H1 (cell line): ENCODE measurements around the gene C2CD4D. TPM values are rescaled to one million over a fixed set of nuclear protein-coding genes. Genes with fewer than 3 reads are reported as not detected.

Experiments
- CTCF ChIA-PET: fragments of 300-600 bp; sonication (Branson Sonifier 250); formaldehyde crosslinking; loops from one replicate; lab custom pipeline; 2021; ENCODE audit not compliant: partially characterized antibody; lab: Charles Lee
- POLR2A ChIA-PET: fragments of 300-600 bp; sonication (Branson Sonifier 250); formaldehyde crosslinking; loops from one replicate; lab custom pipeline; 2021; ENCODE audit warnings: inconsistent platforms; ENCODE audit not compliant: partially characterized antibody; lab: Charles Lee
- DNase-seq, 2 experiments: peaks; one replicate each; pipeline versions ENCODE4 v3.0.0 to v3.0.0-alpha.2; 2010 to 2022; ENCODE audit warnings: low spot score in 2 of 2, low read depth in 1 of 2, mixed read lengths in 1 of 2
- FAIRE-seq: peaks from 2 replicates; lab custom pipeline; 2011; peaks lifted over from hg19 to GRCh38; lab: Jason Lieb, UNC
- H2AFZ ChIP-seq: 2 replicates; pipeline ENCODE4 v1.8.1; 2012; ENCODE audit warnings: low read length, inconsistent platforms
- H2AK5ac ChIP-seq: 2 replicates; pipeline ENCODE4 v1.6.1; 2013; ENCODE audit warnings: low read depth, low read length
- H2BK120ac ChIP-seq: replicated peaks from 2 replicates; pipeline ENCODE3; 2013; ENCODE audit warnings: low read depth, low read length, inconsistent platforms
- H2BK12ac ChIP-seq: 2 replicates; pipeline ENCODE4 v1.6.1; 2013; ENCODE audit warnings: low read depth, low read length
- H2BK15ac ChIP-seq: 2 replicates; pipeline ENCODE4 v1.6.1; 2013; ENCODE audit warnings: low read length
- H2BK20ac ChIP-seq: 2 replicates; pipeline ENCODE4 v1.6.1; 2013; ENCODE audit warnings: low read length
- H2BK5ac ChIP-seq: 2 replicates; pipeline ENCODE4 v1.6.1; 2013; ENCODE audit warnings: low read depth, low read length
- H3K14ac ChIP-seq: 2 replicates; pipeline ENCODE4 v1.6.1; 2013; ENCODE audit warnings: inconsistent platforms; ENCODE audit not compliant: insufficient read length
- H3K18ac ChIP-seq: 2 replicates; pipeline ENCODE4 v1.6.1; 2013; ENCODE audit warnings: low read length; ENCODE audit errors: extremely low read depth
- H3K23ac ChIP-seq: 2 replicates; pipeline ENCODE4 v1.6.1; 2013; ENCODE audit warnings: inconsistent platforms; ENCODE audit not compliant: insufficient read length
- H3K23me2 ChIP-seq: 2 replicates; pipeline ENCODE4 v1.6.1; 2013; ENCODE audit warnings: low read depth, low read length
- H3K27ac ChIP-seq: 2 replicates; pipeline ENCODE4 v1.6.1; 2011; ENCODE audit warnings: low read depth, low read length, inconsistent platforms
- H3K27me3 ChIP-seq, 4 experiments: replicated peaks in 1 of 4; 1 replicate in 1 of 4; 2 replicates in 3 of 4; pipeline versions ENCODE4 v1.6.1 to v1.8.1; 2011 to 2013; ENCODE audit warnings: low read length in 3 of 4, mild to moderate bottlenecking in 3 of 4, inconsistent platforms in 2 of 4, mixed read lengths in 2 of 4, moderate library complexity in 1 of 4; ENCODE audit not compliant: control insufficient read depth in 3 of 4, insufficient read depth in 3 of 4; ENCODE audit errors: extremely low read depth in 1 of 4
- H3K36me3 ChIP-seq, 4 experiments: 2 replicates each; pipeline versions ENCODE4 v1.6.1 to v1.8.1; 2011 to 2013; ENCODE audit warnings: mild to moderate bottlenecking in 4 of 4, low read length in 3 of 4, moderate library complexity in 2 of 4, control low read depth in 1 of 4, inconsistent platforms in 1 of 4; ENCODE audit not compliant: insufficient read depth in 4 of 4, control insufficient read depth in 2 of 4
- H3K4ac ChIP-seq: replicated peaks from 2 replicates; pipeline ENCODE3; 2013; ENCODE audit warnings: low read length, low read depth, mixed read lengths, inconsistent platforms; ENCODE audit not compliant: insufficient read length
- H3K4me1 ChIP-seq, 4 experiments: replicated peaks in 1 of 4; 1 replicate in 1 of 4; 2 replicates in 3 of 4; pipeline versions ENCODE4 v1.6.1 to v1.8.1; 2011 to 2013; ENCODE audit warnings: low read length in 3 of 4, inconsistent platforms in 2 of 4, mixed read lengths in 1 of 4; ENCODE audit not compliant: insufficient read depth in 4 of 4, control insufficient read depth in 3 of 4
- H3K4me2 ChIP-seq, 2 experiments: 2 replicates each; pipeline versions ENCODE4 v1.6.1 to v1.8.1; 2011 to 2013; ENCODE audit warnings: low read depth in 2 of 2, low read length in 2 of 2, control low read depth in 1 of 2, inconsistent platforms in 1 of 2, mild to moderate bottlenecking in 1 of 2; ENCODE audit not compliant: insufficient read depth in 1 of 2
- H3K4me3 ChIP-seq, 4 experiments: fragments of 200-600, 300-600 bp in 1 of 4; sonication (generic), shearing (Covaris generic), sonication (Bioruptor Twin) in 1 of 4; 2 replicates each; pipeline versions ENCODE4 v1.5.1 to v1.8.1; 2011 to 2016; ENCODE audit warnings: low read length in 4 of 4, low read depth in 3 of 4, control low read depth in 2 of 4, inconsistent platforms in 2 of 4, mild to moderate bottlenecking in 2 of 4, mixed read lengths in 1 of 4, moderate library complexity in 1 of 4; ENCODE audit not compliant: insufficient read depth in 2 of 4; ENCODE audit errors: extremely low read depth in 1 of 4
- H3K56ac ChIP-seq: replicated peaks from 2 replicates; pipeline ENCODE3; 2013; ENCODE audit warnings: low read depth, mild to moderate bottlenecking, mixed read lengths, low read length, inconsistent platforms; ENCODE audit not compliant: insufficient read length
- H3K79me1 ChIP-seq: 2 replicates; pipeline ENCODE4 v1.6.1; 2013; ENCODE audit warnings: low read depth, low read length, control low read depth
- H3K79me2 ChIP-seq, 2 experiments: 2 replicates each; pipeline versions ENCODE4 v1.6.1 to v1.8.1; 2012 to 2013; ENCODE audit warnings: low read length in 2 of 2, mild to moderate bottlenecking in 2 of 2, inconsistent platforms in 1 of 2; ENCODE audit not compliant: insufficient read depth in 2 of 2, control insufficient read depth in 1 of 2
- H3K9ac ChIP-seq, 4 experiments: replicated peaks in 1 of 4; 1 replicate in 1 of 4; 2 replicates in 3 of 4; pipeline versions ENCODE4 v1.6.1 to v1.8.1; 2011 to 2013; ENCODE audit warnings: low read depth in 3 of 4, low read length in 3 of 4, control low read depth in 2 of 4, mild to moderate bottlenecking in 2 of 4, moderate library complexity in 2 of 4, inconsistent platforms in 1 of 4; ENCODE audit errors: extremely low read depth in 1 of 4
- H3K9me3 ChIP-seq, 2 experiments: 2 replicates each; pipeline versions ENCODE4 v1.6.1 to v1.8.1; 2012 to 2013; ENCODE audit warnings: mild to moderate bottlenecking in 2 of 2, moderate library complexity in 2 of 2, control low read depth in 1 of 2, inconsistent platforms in 1 of 2, low read depth in 1 of 2, low read length in 1 of 2, mixed read lengths in 1 of 2; ENCODE audit not compliant: insufficient read depth in 2 of 2
- H4K20me1 ChIP-seq, 2 experiments: replicated peaks in 1 of 2; 2 replicates each; pipeline versions ENCODE3 to v1.8.1; 2011 to 2013; ENCODE audit warnings: inconsistent platforms in 2 of 2, low read length in 2 of 2, mild to moderate bottlenecking in 1 of 2; ENCODE audit not compliant: insufficient read depth in 2 of 2, control insufficient read depth in 1 of 2
- H4K5ac ChIP-seq: 2 replicates; pipeline ENCODE4 v1.6.1; 2013; ENCODE audit warnings: low read length, low read depth, mixed read lengths, inconsistent platforms; ENCODE audit not compliant: insufficient read length
- H4K8ac ChIP-seq: 2 replicates; pipeline ENCODE4 v1.8.0; 2013; ENCODE audit warnings: mild to moderate bottlenecking, moderate library complexity, low read length, inconsistent platforms; ENCODE audit not compliant: insufficient read depth; ENCODE audit errors: extremely low read depth
- H4K91ac ChIP-seq: replicated peaks from 2 replicates; pipeline ENCODE3; 2013; ENCODE audit warnings: low read length, mixed read lengths, inconsistent platforms; ENCODE audit not compliant: insufficient read length
- BACH1 ChIP-seq: IDR thresholded peaks from 2 replicates; pipeline ENCODE4 v1.6.1; 2012; ENCODE audit warnings: low read length, improper control_type of control experiment
- BRCA1 ChIP-seq: IDR thresholded peaks from 2 replicates; pipeline ENCODE4 v1.6.1; 2012; ENCODE audit warnings: low read depth, low read length, improper control_type of control experiment
- CHD1 ChIP-seq: IDR thresholded peaks from 2 replicates; pipeline ENCODE4 v1.6.1; 2012; ENCODE audit warnings: low read depth, low read length, improper control_type of control experiment
- SP1 ChIP-seq: IDR thresholded peaks from 2 replicates; pipeline ENCODE4 v1.6.1; 2011; ENCODE audit warnings: low read depth, low read length
- SUZ12 ChIP-seq: fragments of 200-600 bp; sonication (generic); IDR thresholded peaks from 2 replicates; pipeline ENCODE4 v1.6.1; 2012; ENCODE audit warnings: mild to moderate bottlenecking, inconsistent platforms, low read length, moderate library complexity, mixed read lengths
- WGBS, 2 experiments: shearing (Covaris generic) in 1 of 2; methylation state at CpG; one replicate each; pipeline versions ENCODE4 v1.1.6 to v1.1.7; 2013 to 2015; ENCODE audit warnings: low lambda C conversion rate in 2 of 2, mixed read lengths in 2 of 2, inconsistent platforms in 1 of 2, low coverage in 1 of 2, missing lambda C conversion rate in 1 of 2; ENCODE audit not compliant: insufficient replicate concordance in 2 of 2, insufficient coverage in 1 of 2, insufficient read length in 1 of 2; ENCODE audit errors: extremely low coverage in 1 of 2, missing lambda C conversion rate in 1 of 2; 5-methylcytosine and 5-hydroxymethylcytosine counted together
- polyA plus RNA-seq, 7 experiments: library from polyadenylated mRNA; depleted of rRNA in 3 of 7; stranded (reverse) in 5 of 7; unstranded in 2 of 7; fragments of >200 nt in 5 of 7; fragments of 200-250 nt in 2 of 7; gene quantifications; 1 replicate in 5 of 7; 2 replicates in 1 of 7; 4 replicates in 1 of 7; pipeline versions ENCODE4 v1.2.1 to v1.2.3, GENCODE V29; 2011 to 2013; ENCODE audit warnings: missing spikeins in 2 of 7, mixed read lengths in 2 of 7
- total RNA-seq: library from RNA; stranded (reverse); fragmentation: NEBNext Ultra II Directional; extraction: Animal tissue kit (Norgen Biotek cat#: 25700); gene quantifications from 2 replicates; pipeline ENCODE4 v1.2.1, GENCODE V29; 2021

C2CD4D gene
- total and polyA plus RNA-seq, 2 of the 8 experiments (the other 6 are each of a cell fraction or from before 2014, with no cell fraction given), result 0.41 to 0.71 TPM

GRCh38 chr1:151839082-151839412, 573 bp downstream of the C2CD4D start:
- ChIA-PET POLR2A (interaction anchor here (0.6 to 5.0 kb wide), 26 partner anchors 9 to 298 kb away, joined by 3 to 20 read pairs (median 4); partner anchors contain the start of genes CELF3, MRPL9, S100A10 and SNX27), CTCF (interaction anchor here (1.5 to 2.2 kb wide), 2 partner anchors 115 to 162 kb away, joined by 5 to 6 read pairs; no protein-coding TSS in a partner anchor)
- H2AK5ac ChIP-seq, result no peak overlapping the region
- no peak overlapping the region; a peak in 1 of 7 replicates for H3K9ac ChIP-seq
- no peak overlapping the region for H2BK120ac ChIP-seq
- no peaks in the 10 kb centered on the region for H3K36me3 ChIP-seq
- no peak for DNase-seq
- H4K91ac ChIP-seq, result peak overlapping the region; percentile 61
- H3K4ac ChIP-seq, result no peak overlapping the region
- H3K23ac ChIP-seq, result no peak overlapping the region
- H2BK15ac ChIP-seq, result no peak overlapping the region
- no peak overlapping the region for H4K5ac ChIP-seq
- peak overlapping the region; percentile 75 for H3K18ac ChIP-seq
- peak overlapping the region; percentile 74; the same call in 1 of the 2 replicates for H4K8ac ChIP-seq
- H2AFZ ChIP-seq, result no peak overlapping the region
- H4K20me1 ChIP-seq, result no peaks in the 10 kb centered on the region
- no peak overlapping the region for H2BK12ac ChIP-seq
- H3K4me3 ChIP-seq, result peak overlapping the region; percentile 43 to 69 (median 54)
- no peak overlapping the region for H3K56ac ChIP-seq
- H3K4me1 ChIP-seq, result peaks cover 4 to 17% (median 9%) of the 10 kb centered on the region in 4 experiments
- TF ChIP-seq SP1 (no peak), CHD1 (no peak), BACH1 (no peak), BRCA1 (no peak), SUZ12 (0 out of 2 replicates have a peak, but pooled peaks have one; percentile 1)
- H3K23me2 ChIP-seq, result peaks cover 23% of the 10 kb centered on the region
- H3K79me2 ChIP-seq, result no peaks in the 10 kb centered on the region
- H3K27me3 ChIP-seq, result peaks cover 10 to 24% (median 21%) of the 10 kb centered on the region in 4 experiments
- 2% methylated on average over 9 of the region's 16 CpGs; no CpG with 5 or more reads in 1 of the 2 experiments for WGBS, 2 experiments
- peak overlapping the region; percentile 77 to 93 for H3K4me2 ChIP-seq
- H3K27ac ChIP-seq, result no peak overlapping the region
- H3K14ac ChIP-seq, result no peak overlapping the region
- no peak overlapping the region for H2BK20ac ChIP-seq
- no peaks in the 10 kb centered on the region for H3K9me3 ChIP-seq
- no peak for FAIRE-seq
- no peak overlapping the region for H2BK5ac ChIP-seq
- H3K79me1 ChIP-seq, result no peaks in the 10 kb centered on the region
